HG03159 (cell line): ENCODE measurements around the gene SHISAL1.

Experiments
- ATAC-seq: cut with Tn5 transposase; IDR thresholded peaks from one replicate; pipeline ENCODE4 v1.9.1; 2021; ENCODE audit warnings: mild to moderate bottlenecking, moderate library complexity; ENCODE audit not compliant: unreplicated experiment

The SHISAL1 gene

GRCh38 chr22:44197271-44197670 is 115.5 kb downstream of the SHISAL1 start:
- ATAC-seq, result no peak

GRCh38 chr22:44196731-44197131 is 116.0 kb downstream of the SHISAL1 start:
- ATAC-seq, result no peak

GRCh38 chr22:44196241-44196640 is 116.5 kb downstream of the SHISAL1 start:
- ATAC-seq, result no peak

GRCh38 chr22:44195189-44195871 is 117.4 kb downstream of the SHISAL1 start:
- ATAC-seq, result no peak

- no peak for ATAC-seq
Measured at GRCh38 chr22:44194569-44194968, 118.2 kb downstream of the SHISAL1 start.
